Inferior parietal cortex (tissue), 1 donor: Measurements from ENCODE around the gene MCM9.

Experiments used
- DNase-seq: peaks from one replicate; pipeline ENCODE4 v3.0.0-alpha.2; 2016; ENCODE audit errors: extremely low spot score

MCM9 gene

GRCh38 chr6:118932421-118932820, 2.5 kb downstream of the MCM9 start:
- no peak for DNase-seq

- no peak for DNase-seq
These were observed 3.5 kb downstream of the MCM9 start for GRCh38 chr6:118931436-118931835.

GRCh38 chr6:118930680-118931079, 4.3 kb downstream of the MCM9 start:
- no peak for DNase-seq

GRCh38 chr6:118923035-118923434, 11.9 kb downstream of the MCM9 start:
- no peak for DNase-seq

- no peak for DNase-seq
These were observed 13.9 kb downstream of the MCM9 start for GRCh38 chr6:118921084-118921483.

- DNase-seq = no peak
These were observed 16.6 kb downstream of the MCM9 start for GRCh38 chr6:118918329-118918725.

- DNase-seq = no peak
These were observed 17.2 kb downstream of the MCM9 start for GRCh38 chr6:118917546-118918328.

- DNase-seq = no peak
These were observed 20.4 kb downstream of the MCM9 start for GRCh38 chr6:118914598-118914997.

- DNase-seq = no peak
These were observed 21.8 kb downstream of the MCM9 start for GRCh38 chr6:118913161-118913560.

- DNase-seq = no peak
These were observed 22.3 kb downstream of the MCM9 start for GRCh38 chr6:118912646-118913045.

GRCh38 chr6:118908441-118908840, 26.5 kb downstream of the MCM9 start:
- no peak for DNase-seq

- no peak for DNase-seq
These were observed 29.1 kb downstream of the MCM9 start for GRCh38 chr6:118905851-118906250.

- no peak for DNase-seq
These were observed 29.9 kb downstream of the MCM9 start for GRCh38 chr6:118905084-118905483.

- no peak for DNase-seq
These were observed 31.3 kb downstream of the MCM9 start for GRCh38 chr6:118903691-118904090.

GRCh38 chr6:118903138-118903537, 31.8 kb downstream of the MCM9 start:
- no peak for DNase-seq

- DNase-seq = no peak
These were observed 32.2 kb downstream of the MCM9 start for GRCh38 chr6:118902726-118903125.

- DNase-seq = no peak
These were observed 35.0 kb downstream of the MCM9 start for GRCh38 chr6:118899948-118900347.

- no peak for DNase-seq
These were observed 37.6 kb downstream of the MCM9 start for GRCh38 chr6:118897386-118897785.

- DNase-seq = no peak
These were observed 38.4 kb downstream of the MCM9 start for GRCh38 chr6:118896339-118897136.

GRCh38 chr6:118895859-118896258, 39.1 kb downstream of the MCM9 start:
- no peak for DNase-seq

GRCh38 chr6:118895261-118895560, 39.7 kb downstream of the MCM9 start:
- DNase-seq = no peak

- DNase-seq = peak; percentile 52
These were observed 40.3 kb downstream of the MCM9 start for GRCh38 chr6:118894425-118895260.
